GDM1 (cell line): ENCODE results near the gene DHRS2.
"Not testable (repeated sequence)": the region's sequence is repeated elsewhere in the genome, so short reads cannot be mapped to it uniquely, and the experiment has no call there.

Source experiments
- DNase-seq: peaks from one replicate; lab custom pipeline; 2025; lab: John Stamatoyannopoulos, UW

DHRS2 gene, protein sequence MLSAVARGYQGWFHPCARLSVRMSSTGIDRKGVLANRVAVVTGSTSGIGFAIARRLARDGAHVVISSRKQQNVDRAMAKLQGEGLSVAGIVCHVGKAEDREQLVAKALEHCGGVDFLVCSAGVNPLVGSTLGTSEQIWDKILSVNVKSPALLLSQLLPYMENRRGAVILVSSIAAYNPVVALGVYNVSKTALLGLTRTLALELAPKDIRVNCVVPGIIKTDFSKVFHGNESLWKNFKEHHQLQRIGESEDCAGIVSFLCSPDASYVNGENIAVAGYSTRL

DNA sequence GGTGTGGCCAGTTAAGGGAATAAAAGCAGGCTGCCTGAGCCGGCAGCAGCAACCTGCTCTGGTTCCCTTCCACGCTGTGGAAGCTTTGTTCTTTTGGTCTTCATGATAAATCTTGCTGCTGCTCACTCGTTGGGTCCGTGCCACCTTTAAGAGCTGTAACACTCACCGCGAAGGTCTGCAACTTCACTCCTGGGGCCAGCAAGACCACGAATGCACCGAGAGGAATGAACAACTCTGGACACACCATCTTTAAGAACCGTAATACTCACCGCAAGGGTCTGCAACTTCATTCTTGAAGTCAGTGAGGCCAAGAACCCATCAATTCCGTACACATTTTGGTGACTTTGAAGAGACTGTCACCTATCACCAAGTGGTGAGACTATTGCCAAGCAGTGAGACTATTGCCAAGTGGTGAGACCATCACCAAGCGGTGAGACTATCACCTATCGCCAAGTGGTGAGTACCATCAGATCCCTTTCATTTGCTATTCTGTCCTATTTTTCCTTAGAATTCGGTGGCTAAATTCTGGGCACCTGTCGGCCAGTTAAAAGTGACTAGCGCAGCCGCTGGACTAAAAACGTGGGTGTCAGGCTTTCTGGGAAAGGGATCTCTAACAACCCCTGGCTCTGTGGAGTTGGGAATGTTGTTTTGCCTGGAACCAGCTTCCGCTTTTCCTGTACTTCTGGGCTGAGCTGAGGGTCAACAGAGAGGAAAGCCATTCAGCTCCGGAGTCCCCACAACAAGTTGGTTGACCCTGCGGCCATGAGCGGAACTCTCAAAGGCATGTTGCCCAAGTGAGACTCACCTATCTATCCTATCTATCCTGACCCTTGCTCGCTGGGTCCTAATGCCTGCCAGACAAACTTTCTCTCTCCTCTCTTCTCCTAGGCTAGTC lies at the start of gene DHRS2:
Gene DHRS2 (plus strand): TSS at position 48 of the 895 bp plus-strand sequence. CDS start 2,501 bp downstream, outside the sequence.
- DNase-seq, result no peak

- peak; percentile 81 for DNase-seq
Observed at GRCh38 chr14:23588884-23589598, 47.1 kb upstream of the DHRS2 start.

- no peak for DNase-seq
Observed at GRCh38 chr14:23589606-23590005, 46.6 kb upstream of the DHRS2 start.

DNA sequence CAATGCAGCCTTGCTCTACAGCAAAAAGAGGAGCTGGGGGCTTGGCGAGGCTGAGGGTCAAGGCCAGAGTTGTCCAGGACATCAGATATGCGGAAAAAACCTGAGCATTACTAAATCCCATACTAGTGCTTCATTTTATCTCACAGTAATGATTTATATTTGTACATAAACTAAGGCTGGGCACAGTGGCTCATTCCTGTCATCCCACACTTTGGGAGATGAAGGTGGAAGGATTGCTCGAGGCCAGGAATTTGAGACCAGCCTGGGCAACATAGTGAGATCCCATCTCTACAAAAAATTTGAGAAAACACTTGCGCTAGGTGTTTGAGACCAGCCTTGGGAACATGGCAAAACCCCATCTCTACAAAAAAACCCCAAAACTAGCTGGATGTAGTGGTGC lies 46.0 kb upstream of the DHRS2 start:
- no peak for DNase-seq

DNA sequence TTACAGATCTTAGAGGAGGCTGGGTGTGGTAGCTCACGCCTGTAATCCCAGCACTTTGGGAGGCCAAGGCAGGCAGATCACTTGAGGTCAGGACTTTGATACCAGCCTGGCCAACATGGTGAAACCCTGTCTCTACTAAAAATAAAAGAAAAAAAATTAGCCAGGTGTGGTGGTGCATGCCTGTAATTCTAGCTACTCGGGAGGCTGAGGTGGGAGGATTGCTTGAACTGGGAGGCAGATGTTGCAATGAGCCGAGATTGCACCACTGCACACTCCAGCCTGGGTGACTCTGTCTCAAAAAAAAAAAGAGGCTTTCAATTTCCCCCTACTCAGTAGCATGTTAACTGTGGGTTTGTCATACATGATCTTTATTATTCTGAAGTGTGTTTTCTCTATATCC lies 42.0 kb upstream of the DHRS2 start:
- DNase-seq, result not testable (repeated sequence)

- no peak for DNase-seq
Observed at GRCh38 chr14:23600322-23600707, 35.8 kb upstream of the DHRS2 start.

GRCh38 chr14:23600806-23601205 lies 35.4 kb upstream of the DHRS2 start:
- no peak for DNase-seq

- DNase-seq, result no peak
Observed at GRCh38 chr14:23601424-23601823, 34.7 kb upstream of the DHRS2 start.

GRCh38 chr14:23601845-23602180 lies 34.4 kb upstream of the DHRS2 start:
- no peak for DNase-seq

- no peak for DNase-seq
Observed at GRCh38 chr14:23602181-23603095, 33.7 kb upstream of the DHRS2 start.

DNA sequence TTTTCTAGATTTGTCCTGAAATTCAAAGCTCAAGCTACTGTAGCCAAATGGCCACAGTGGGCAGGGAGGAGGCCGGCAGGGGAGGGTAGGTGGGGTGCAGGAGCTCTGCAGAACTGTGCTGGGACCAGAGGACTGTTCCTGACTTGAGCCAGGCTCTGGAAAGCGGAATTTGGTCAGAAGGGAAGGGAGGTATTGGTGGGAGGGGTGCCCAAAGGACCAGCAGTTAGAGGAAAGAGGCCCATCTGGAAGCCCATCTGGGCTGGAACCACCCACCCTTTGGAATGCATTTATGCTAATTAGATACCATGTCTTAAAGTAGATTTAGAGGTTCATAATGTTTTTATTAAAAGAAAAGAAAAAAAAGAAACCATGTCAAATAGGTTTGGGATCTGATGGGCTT lies 33.1 kb upstream of the DHRS2 start:
- DNase-seq, result no peak

- DNase-seq, result no peak
Observed at GRCh38 chr14:23604148-23604547, 32.0 kb upstream of the DHRS2 start.

DNA sequence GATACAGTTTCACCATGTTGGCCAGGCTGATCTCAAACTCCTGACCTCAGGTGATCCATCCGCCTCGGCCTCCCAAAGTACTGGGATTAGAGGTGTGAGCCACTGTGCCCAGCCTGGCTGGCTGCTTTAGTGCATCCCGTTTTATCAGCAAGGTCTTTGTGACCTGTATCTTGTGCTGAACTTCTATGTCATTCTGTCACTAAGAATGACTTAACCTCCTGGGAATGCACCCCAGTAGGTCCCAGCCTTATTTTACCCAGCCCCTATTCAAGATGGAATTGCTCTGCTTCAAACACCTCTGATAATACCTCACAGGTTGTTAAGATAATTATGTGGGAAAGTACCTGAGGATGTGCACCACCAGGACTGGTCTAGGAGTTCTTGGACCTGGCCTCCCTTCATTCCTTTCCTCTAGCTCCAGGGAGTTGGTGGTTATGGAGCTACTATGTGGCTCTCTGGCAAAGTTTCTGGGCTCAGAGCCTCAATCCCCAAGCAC lies 31.4 kb upstream of the DHRS2 start:
- DNase-seq, result no peak

DNA sequence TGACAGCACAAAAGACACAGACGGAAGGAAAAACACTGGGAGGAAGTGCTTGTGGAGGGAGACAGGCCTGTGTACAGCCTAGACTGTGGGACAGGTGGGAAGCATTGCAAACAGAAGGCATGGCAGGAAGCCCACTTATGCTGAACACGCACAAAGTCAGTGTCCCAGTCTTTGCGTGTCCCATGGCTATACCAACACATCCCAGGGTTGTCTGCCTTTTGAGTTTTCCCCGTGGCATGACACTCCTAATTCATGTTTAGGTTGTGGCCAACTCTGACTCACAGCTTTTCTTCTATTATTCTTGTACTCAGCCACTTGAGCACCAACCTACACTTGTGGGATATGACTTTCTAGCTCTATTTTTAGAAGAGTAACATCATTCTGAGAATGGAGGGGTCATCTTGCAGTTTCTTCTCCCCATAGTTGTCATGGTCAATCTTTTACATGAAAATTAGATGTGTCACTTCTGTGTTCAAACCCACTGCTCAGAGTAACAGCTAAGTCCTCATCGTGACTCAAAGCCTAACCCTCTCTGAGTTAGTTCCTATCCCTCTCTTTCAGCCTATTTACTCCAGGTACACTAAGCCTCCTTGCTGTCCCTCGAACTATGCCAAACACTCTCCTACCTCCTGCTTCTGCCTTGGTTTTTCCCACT lies 30.1 kb upstream of the DHRS2 start:
- no peak for DNase-seq

DNA sequence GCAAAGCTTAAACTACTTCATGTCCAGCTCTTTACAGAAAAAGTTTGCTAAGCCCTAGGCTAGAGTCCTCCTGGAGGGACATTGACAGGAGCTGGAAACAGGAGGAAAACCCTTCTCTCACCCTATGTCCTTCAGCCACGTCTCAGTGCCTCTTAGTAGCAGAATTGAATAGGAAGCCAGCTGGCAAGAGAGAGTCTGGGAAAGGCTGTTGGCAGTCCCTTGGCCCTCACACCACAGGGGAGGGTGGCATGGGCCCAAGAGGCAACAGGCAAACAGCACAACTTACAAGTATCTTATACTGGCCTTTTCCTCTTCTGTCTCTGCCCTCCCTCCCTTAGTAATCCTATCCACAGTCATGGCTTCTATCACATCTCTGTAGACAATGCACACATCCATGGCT lies 27.7 kb upstream of the DHRS2 start:
- DNase-seq, result no peak

GRCh38 chr14:23609001-23609400 lies 27.2 kb upstream of the DHRS2 start:
- DNase-seq, result no peak

GRCh38 chr14:23609411-23610089 lies 26.6 kb upstream of the DHRS2 start:
- DNase-seq, result not testable (repeated sequence)

DNA sequence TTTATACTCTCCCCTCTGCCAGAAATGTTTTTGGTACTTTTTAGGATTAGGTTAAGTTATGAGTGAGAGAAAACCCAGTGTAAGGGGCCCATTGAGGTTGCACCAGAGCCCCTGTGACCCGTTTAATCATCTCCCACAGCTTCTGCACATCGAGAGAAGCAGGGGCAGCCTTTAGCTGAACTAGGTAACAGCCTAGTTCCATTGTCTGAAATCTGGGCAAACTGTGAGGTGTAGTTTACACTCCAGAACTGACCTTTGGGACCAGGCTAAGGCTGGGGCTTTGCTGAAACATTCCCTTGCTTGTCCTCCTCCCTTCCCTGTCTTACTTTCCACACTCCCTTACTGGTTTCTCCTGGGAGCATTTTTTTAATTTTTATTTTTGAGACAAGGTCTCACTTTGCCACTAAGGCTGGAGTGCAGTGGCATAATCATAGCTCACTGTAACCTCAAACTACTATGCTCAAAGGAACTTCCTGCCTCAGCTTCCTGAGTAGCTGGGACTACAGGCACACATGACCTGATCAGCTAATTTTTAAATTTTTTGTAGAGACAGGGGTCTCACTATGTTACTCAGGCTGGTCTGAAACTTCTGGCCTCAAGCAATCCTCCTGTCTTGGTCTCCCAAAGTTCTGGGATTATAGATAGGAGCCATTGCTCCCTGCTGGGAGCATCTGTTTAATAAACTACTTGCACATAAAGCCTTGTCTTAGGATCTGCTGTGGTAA lies 25.9 kb upstream of the DHRS2 start:
- DNase-seq, result peak; percentile 63

- no peak for DNase-seq
Observed at GRCh38 chr14:23610815-23611289, 25.3 kb upstream of the DHRS2 start.

DNA sequence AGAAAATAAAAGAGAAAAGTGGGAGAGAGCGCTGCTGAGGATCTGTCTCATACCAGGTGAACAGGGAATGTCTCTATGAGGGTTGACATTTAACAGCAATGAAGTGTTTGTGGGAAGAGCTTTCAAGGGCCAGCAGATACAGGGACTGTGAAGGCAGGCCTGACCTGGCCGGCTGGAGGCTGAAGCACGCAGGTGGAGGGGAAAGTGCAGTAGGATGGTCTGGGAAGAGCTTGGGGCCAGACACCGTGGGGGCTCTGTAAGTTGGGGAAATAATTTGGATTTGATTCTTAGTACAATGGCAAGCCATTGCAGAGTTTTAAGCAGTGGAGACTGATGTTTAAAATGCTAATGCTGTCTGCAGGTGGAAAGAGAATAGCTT lies 23.8 kb upstream of the DHRS2 start:
- no peak for DNase-seq
